ENCODE data around the gene CDC25A.

Gene CDC25A

GRCh38 chr3:48141604-48142137 lies 46.5 kb downstream of the CDC25A start:
- DNase-seq (ENCODE audit: low read depth in 2 of 2) = no peak

- no peak for DNase-seq (ENCODE audit: low read depth in 2 of 2)
Observed at GRCh38 chr3:48140936-48141603, 47.1 kb downstream of the CDC25A start.

- no peak for DNase-seq (ENCODE audit: low read depth in 2 of 2)
Observed at GRCh38 chr3:48140336-48140757, 47.9 kb downstream of the CDC25A start.

- DNase-seq (ENCODE audit: low read depth in 2 of 2) = no peak
Observed at GRCh38 chr3:48137425-48137999, 50.7 kb downstream of the CDC25A start.

- DNase-seq (ENCODE audit: low read depth in 2 of 2) = no peak
Observed at GRCh38 chr3:48135552-48136495, 52.4 kb downstream of the CDC25A start.

GRCh38 chr3:48130321-48130904 lies 57.8 kb downstream of the CDC25A start:
- no peak for DNase-seq (ENCODE audit: low read depth in 2 of 2)

GRCh38 chr3:48129921-48130320 lies 58.3 kb downstream of the CDC25A start:
- no peak for DNase-seq (ENCODE audit: low read depth in 2 of 2)

- no peak for DNase-seq (ENCODE audit: low read depth in 2 of 2)
Observed at GRCh38 chr3:48128774-48129173, 59.4 kb downstream of the CDC25A start.

GRCh38 chr3:48125886-48126622 lies 62.2 kb downstream of the CDC25A start:
- DNase-seq (ENCODE audit: low read depth in 2 of 2) = no peak

GRCh38 chr3:48125013-48125705 lies 63.1 kb downstream of the CDC25A start:
- DNase-seq (ENCODE audit: low read depth in 2 of 2) = no peak

GRCh38 chr3:48123346-48123745 lies 64.9 kb downstream of the CDC25A start:
- no peak for DNase-seq (ENCODE audit: low read depth in 2 of 2)

GRCh38 chr3:48122504-48122903 lies 65.7 kb downstream of the CDC25A start:
- DNase-seq (ENCODE audit: low read depth in 2 of 2) = no peak

- no peak for DNase-seq (ENCODE audit: low read depth in 2 of 2)
Observed at GRCh38 chr3:48120223-48120622, 68.0 kb downstream of the CDC25A start.

GRCh38 chr3:48119505-48120193 lies 68.6 kb downstream of the CDC25A start:
- DNase-seq (ENCODE audit: low read depth in 2 of 2) = no peak

GRCh38 chr3:48118928-48119327 lies 69.3 kb downstream of the CDC25A start:
- no peak for DNase-seq (ENCODE audit: low read depth in 2 of 2)

GRCh38 chr3:48118322-48118721 lies 69.9 kb downstream of the CDC25A start:
- no peak for DNase-seq (ENCODE audit: low read depth in 2 of 2)

- DNase-seq (ENCODE audit: low read depth in 2 of 2) = no peak
Observed at GRCh38 chr3:48112813-48113212, 75.4 kb downstream of the CDC25A start.

GRCh38 chr3:48112108-48112791 lies 76.0 kb downstream of the CDC25A start:
- peak in 1 of 2 experiments; percentile 22 for DNase-seq (ENCODE audit: low read depth in 2 of 2)

GRCh38 chr3:48110463-48110862 lies 77.8 kb downstream of the CDC25A start:
- DNase-seq (ENCODE audit: low read depth in 2 of 2) = no peak

Data from stimulated activated CD4-positive, alpha-beta T cell treated with anti-CD3 and anti-CD28 coated beads, Interleukin-12 subunit alpha, Interleukin-12 subunit beta, amount 100 ng/mL, for 24 hours (primary cell).